Kidney (tissue), 14 donors: ENCODE measurements around the gene COL23A1. TPM values are rescaled to one million over a fixed set of nuclear protein-coding genes. Genes with fewer than 3 reads are reported as not detected.

Experiments
- DNase-seq, 5 donors: peaks; one replicate each; pipeline ENCODE4 v3.0.0-alpha.2; 2013 to 2020
- FAIRE-seq: peaks from 2 replicates; lab custom pipeline; 2012; peaks lifted over from hg19 to GRCh38; lab: Jason Lieb, UNC
- H3K27ac ChIP-seq, 2 donors: one replicate each; pipeline ENCODE4 v1.7.0; 2013; ENCODE audit warnings: low read depth in 2 of 2, low read length in 2 of 2, inconsistent platforms in 1 of 2
- H3K27me3 ChIP-seq: one replicate; pipeline ENCODE4 v1.7.1; 2013; ENCODE audit warnings: low read length, inconsistent platforms; ENCODE audit not compliant: control insufficient read depth, insufficient read depth
- H3K36me3 ChIP-seq, 3 donors: one replicate each; pipeline versions ENCODE4 v1.7.0 to v1.7.1; 2013; ENCODE audit warnings: low read length in 3 of 3, control low read depth in 1 of 3, inconsistent platforms in 1 of 3; ENCODE audit not compliant: insufficient read depth in 3 of 3, control insufficient read depth in 2 of 3
- H3K4me1 ChIP-seq, 3 donors: one replicate each; pipeline versions ENCODE4 v1.7.0 to v1.7.1; 2013; ENCODE audit warnings: low read length in 3 of 3, inconsistent platforms in 1 of 3, low read depth in 1 of 3; ENCODE audit not compliant: control insufficient read depth in 2 of 3, insufficient read depth in 2 of 3
- H3K4me3 ChIP-seq, 3 donors: one replicate each; pipeline versions ENCODE4 v1.7.0 to v1.8.1; 2013; ENCODE audit warnings: low read length in 3 of 3, control low read depth in 1 of 3, inconsistent platforms in 1 of 3
- H3K9ac ChIP-seq, 3 donors: one replicate each; pipeline versions ENCODE4 v1.7.0 to v1.7.1; 2013; ENCODE audit warnings: low read length in 3 of 3, control low read depth in 1 of 3, inconsistent platforms in 1 of 3
- H3K9me3 ChIP-seq, 3 donors: one replicate each; pipeline versions ENCODE4 v1.7.0 to v1.7.1; 2013; ENCODE audit warnings: low read length in 3 of 3, control low read depth in 1 of 3, inconsistent platforms in 1 of 3; ENCODE audit not compliant: control insufficient read depth in 2 of 3, insufficient read depth in 1 of 3
- CTCF ChIP-seq: IDR thresholded peaks from 3 replicates; pipeline ENCODE4 v1.5.1; 2012; ENCODE audit warnings: mild to moderate bottlenecking, moderate library complexity, borderline replicate concordance; ENCODE audit not compliant: insufficient read depth; ENCODE audit errors: extremely low read depth
- intact Hi-C: fragments of 100-400 bp; cut with DNase I; formaldehyde crosslinking; loops from one replicate; pipeline ENCODE4 v1.11.1; 2022
- polyA plus RNA-seq: library from polyadenylated mRNA; stranded (reverse); fragments of 350-450 nt; fragmentation: Illumina TruSeq; extraction: RNeasy Lipid Tissue Mini Kit (QIAGEN cat#74804); gene quantifications from one replicate; pipeline ENCODE4 v1.2.3, GENCODE V29; 2014; ENCODE audit warnings: low read depth, low replicate concordance; ENCODE audit not compliant: insufficient read depth
- total RNA-seq: library from RNA; stranded (reverse); fragmentation: NEBNext Ultra II Directional; extraction: Animal tissue kit (Norgen Biotek cat#: 25700); gene quantifications from one replicate; pipeline ENCODE4 v1.2.1, GENCODE V29; 2021
- donor health status: control.
- donor health status: control.
- donor health status: control.
- donor health status: control.
- donor health status: control.
- donor health status: DM: yes; HTN: yes; CAD: no.
- donor health status: Normal renal cell carcinoma (clear cell type).

Gene COL23A1
- total and polyA plus RNA-seq, 2 donors from 2014 or later = 4.1 to 8.7 TPM

DNA sequence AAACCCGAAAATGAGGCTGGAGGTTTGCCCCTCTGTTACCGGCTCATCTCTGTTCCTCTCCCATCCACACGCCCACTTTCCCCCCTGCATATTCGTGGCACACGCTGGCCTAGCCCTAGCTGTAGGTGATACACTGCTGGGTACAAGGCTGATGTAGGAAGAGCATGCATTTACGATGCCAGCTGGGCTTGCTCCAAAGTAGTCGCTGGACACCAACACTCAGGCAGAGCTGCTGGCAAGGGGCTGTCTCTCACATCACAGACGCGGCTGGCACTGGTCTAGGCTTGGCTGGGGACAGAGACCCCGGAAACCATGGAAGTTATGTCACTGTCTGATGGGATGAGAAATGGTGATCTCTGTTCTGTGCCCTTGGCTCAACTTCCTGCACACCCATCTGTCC, 347.8 kb downstream of the COL23A1 start:
- no peak overlapping the region for H3K4me3 ChIP-seq
- no peak for FAIRE-seq
- peaks cover 0 to 15% (median 0%) of the 10 kb centered on the region in 3 donors for H3K4me1 ChIP-seq
- H3K27me3 ChIP-seq = no peaks in the 10 kb centered on the region
- no peaks in the 10 kb centered on the region for H3K9me3 ChIP-seq
- peak in 1 of 5 donors; percentile 60 for DNase-seq
- intact Hi-C loops = no loop called here
- H3K9ac ChIP-seq = no peak overlapping the region
- H3K36me3 ChIP-seq = no peaks in the 10 kb centered on the region
- no peak for TF ChIP-seq CTCF
- no peak overlapping the region for H3K27ac ChIP-seq

DNA sequence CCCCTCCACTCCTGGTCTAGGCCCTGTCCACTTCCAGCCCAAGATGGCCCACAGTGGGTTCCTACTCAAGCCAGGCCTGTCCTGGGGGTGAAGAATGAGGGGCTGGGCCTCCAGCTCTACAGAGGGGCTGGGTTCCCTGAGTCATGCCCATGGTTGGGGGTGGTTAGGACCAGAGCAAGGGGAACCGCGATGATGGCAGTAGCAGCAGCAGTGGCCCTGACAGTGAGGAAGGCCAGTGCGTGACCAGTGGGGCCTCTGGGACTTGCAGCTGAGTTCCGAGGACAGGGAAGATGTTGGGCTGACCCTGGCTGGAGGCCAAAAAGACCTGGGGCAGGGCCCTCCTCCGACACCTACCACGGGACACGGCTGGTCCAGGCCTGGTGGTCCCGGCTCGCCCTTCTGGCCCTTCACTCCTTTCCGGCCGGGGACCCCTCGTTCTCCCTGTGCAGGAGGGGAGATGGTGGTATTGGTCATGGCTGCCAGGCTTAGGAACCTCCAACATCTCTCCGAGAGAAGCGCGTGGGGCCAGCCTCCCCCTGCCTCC, 348.4 kb downstream of the COL23A1 start:
- peak in 1 of 5 donors; percentile 76 for DNase-seq
- FAIRE-seq = no peak
- no peaks in the 10 kb centered on the region for H3K36me3 ChIP-seq
- no peaks in the 10 kb centered on the region for H3K9me3 ChIP-seq
- H3K27me3 ChIP-seq = no peaks in the 10 kb centered on the region
- no peak overlapping the region for H3K27ac ChIP-seq
- no peak overlapping the region for H3K4me3 ChIP-seq
- no peak for TF ChIP-seq CTCF
- intact Hi-C loops = no loop called here
- no peak overlapping the region for H3K9ac ChIP-seq
- H3K4me1 ChIP-seq = peaks cover 0 to 20% (median 0%) of the 10 kb centered on the region in 3 donors

GRCh38 chr5:178241231-178241663, 348.9 kb downstream of the COL23A1 start:
- H3K36me3 ChIP-seq = no peaks in the 10 kb centered on the region
- intact Hi-C loops = no loop called here
- no peak for TF ChIP-seq CTCF
- FAIRE-seq (no peak), DNase-seq (peak in 1 of 5 donors; percentile 82)
- no peak overlapping the region for H3K4me3 ChIP-seq
- H3K27ac ChIP-seq = peak overlapping the region in 1 of 2 donors; percentile 47
- no peak overlapping the region for H3K9ac ChIP-seq
- no peaks in the 10 kb centered on the region for H3K27me3 ChIP-seq
- H3K9me3 ChIP-seq = no peaks in the 10 kb centered on the region
- peaks cover 0 to 26% (median 4%) of the 10 kb centered on the region in 3 donors for H3K4me1 ChIP-seq
